ENCODE results near the gene NCKAP5. TPM values are rescaled to one million over a fixed set of nuclear protein-coding genes. Genes with fewer than 3 reads are reported as not detected.

NCKAP5 gene
- total and polyA plus RNA-seq, 9 of the 15 experiments (the other 6 are each of a cell fraction or from before 2014, with no cell fraction given), result not detected

- no peak for TF ChIP-seq NFE2L1 (tag; IDR thresholded peaks at IDR 0.05; ENCODE audit: borderline replicate concordance, low read depth)
- TF ChIP-seq SMARCA5 (IDR thresholded peaks at IDR 0.05), result no peak
Measured at GRCh38 chr2:133498662-133499585, 69.3 kb downstream of the NCKAP5 start (continued).

- Histone ChIP-seq H3K9me3 (replicated peaks; ENCODE audit: control insufficient read depth, insufficient read depth, low read depth, low read length) (no peaks in the 10 kb centered on the region), H3K9me1 (ENCODE audit: control insufficient read depth, insufficient read depth, low read length) (no peaks in the 10 kb centered on the region), H3K27me3 (ENCODE audit: control insufficient read depth in 2 of 2, insufficient read depth in 2 of 2, low read length in 2 of 2) (no peaks in the 10 kb centered on the region), H3K4me3 (no peak overlapping the region), H3K27ac (ENCODE audit: extremely low read depth, low read depth, low read length) (no peak overlapping the region), H3K9ac (ENCODE audit: insufficient read depth in 1 of 2, low read depth in 2 of 2, low read length in 2 of 2) (no peak overlapping the region), H3K4me2 (ENCODE audit: insufficient read depth, low read length) (no peak overlapping the region), H3K79me2 (ENCODE audit: control insufficient read depth, insufficient read depth, low read length) (no peaks in the 10 kb centered on the region), H2AFZ (ENCODE audit: low read depth, low read length) (no peak overlapping the region), H4K20me1 (replicated peaks; ENCODE audit: control insufficient read depth, insufficient read depth, low read length) (no peaks in the 10 kb centered on the region), H3K4me1 (replicated peaks in 1 of 2; ENCODE audit: control insufficient read depth in 2 of 2, insufficient read depth in 2 of 2, low read length in 2 of 2) (no peaks in the 10 kb centered on the region), H3K36me3 (ENCODE audit: control insufficient read depth, insufficient read depth, low read length) (no peaks in the 10 kb centered on the region)
- no TSS peak for BruUV-seq (replicated peaks)
- DNase-seq (ENCODE audit: extremely low read depth in 1 of 4, low spot score in 3 of 4), result no peak
- 0% methylated on average over 5 of the region's 6 CpGs for WGBS (ENCODE audit: insufficient coverage, low coverage, missing lambda C conversion rate)
- no peak for TF ChIP-seq HDAC6 (IDR thresholded peaks at IDR 0.05; ENCODE audit: low read depth, low read length)
- TF ChIP-seq ZNF518B (CRISPR knock-in tag; IDR thresholded peaks at IDR 0.05), result no peak
- TF ChIP-seq ZNF444 (CRISPR knock-in tag; IDR thresholded peaks at IDR 0.05), result no peak
- TF ChIP-seq ZBTB43 (CRISPR knock-in tag; IDR thresholded peaks at IDR 0.05), result no peak
- TF ChIP-seq HMGXB4 (CRISPR knock-in tag; IDR thresholded peaks at IDR 0.05), result no peak
- TF ChIP-seq HOXB6 (CRISPR knock-in tag; IDR thresholded peaks at IDR 0.05; ENCODE audit: borderline replicate concordance), result no peak
- TF ChIP-seq MAFK (IDR thresholded peaks at IDR 0.05; ENCODE audit: low read length), result no peak
- TF ChIP-seq STAG1 (CRISPR knock-in tag; IDR thresholded peaks at IDR 0.05; ENCODE audit: borderline replicate concordance), result no peak
- intact Hi-C loops (cut with micrococcal nuclease) (no loop called here), in situ Hi-C loops (cut with MboI) (no loop called here)
- ChIA-PET CTCF (ENCODE audit: low intra/inter-chr PET ratio) (no interaction called here), POLR2A (no interaction called here)
- ATAC-seq, result no peak
- FAIRE-seq, result no peak
Measured at GRCh38 chr2:133497951-133498565, 70.2 kb downstream of the NCKAP5 start.

Measured in K562 (cell line).